HS-27A (cell line): ENCODE results near the gene RSKR.
"Not testable (repeated sequence)": the region's sequence is repeated elsewhere in the genome, so short reads cannot be mapped to it uniquely, and the experiment has no call there.

Experiments
- DNase-seq: peaks from one replicate; pipeline ENCODE4 v3.0.0-alpha.2; 2012; ENCODE audit warnings: low read depth, missing footprints

RSKR gene

GRCh38 chr17:28577466-28577824 is 36.5 kb downstream of the RSKR start:
- DNase-seq, result no peak

GRCh38 chr17:28576758-28577465 is 37.1 kb downstream of the RSKR start, which contains the start of gene ALDOC:
ALDOC (minus strand) TSS chr17:28576895; CDS start chr17:28575532, 1,363 bp downstream.
- DNase-seq, result no peak

GRCh38 chr17:28576016-28576415 is 38.0 kb downstream of the RSKR start:
- not testable (repeated sequence) for DNase-seq

GRCh38 chr17:28575126-28575795 is 38.7 kb downstream of the RSKR start:
- no peak for DNase-seq

GRCh38 chr17:28574526-28574925 is 39.5 kb downstream of the RSKR start:
- no peak for DNase-seq

- DNase-seq, result no peak
Measured at GRCh38 chr17:28573966-28574480, 40.0 kb downstream of the RSKR start.

- no peak for DNase-seq
Measured at GRCh38 chr17:28573521-28573920, 40.5 kb downstream of the RSKR start.

GRCh38 chr17:28573040-28573380 is 41.0 kb downstream of the RSKR start:
- no peak for DNase-seq

- DNase-seq, result no peak
Measured at GRCh38 chr17:28572259-28573039, 41.5 kb downstream of the RSKR start.

- DNase-seq, result peak; percentile 42
Measured at GRCh38 chr17:28571361-28572122, 42.4 kb downstream of the RSKR start, which contains the start of gene PIGS. PIGS (minus strand) TSS chr17:28571524; CDS start chr17:28571496, 28 bp downstream.

GRCh38 chr17:28570716-28571360 is 43.1 kb downstream of the RSKR start:
- DNase-seq, result no peak

- no peak for DNase-seq
Measured at GRCh38 chr17:28569446-28569845, 44.5 kb downstream of the RSKR start.

- no peak for DNase-seq
Measured at GRCh38 chr17:28567604-28568003, 46.4 kb downstream of the RSKR start.

- peak; percentile 55 for DNase-seq
Measured at GRCh38 chr17:28563475-28563874, 50.5 kb downstream of the RSKR start.
